Umbilical cord (tissue), 2 donors: ENCODE measurements around the gene KLHL22. TPM values are rescaled to one million over a fixed set of nuclear protein-coding genes. Genes with fewer than 3 reads are reported as not detected.
A peak's percentile ranks its signal among the peaks of the same experiment; 100 is the strongest.

Source experiments
- DNase-seq: peaks from one replicate; pipeline ENCODE4 v3.0.0-alpha.2; 2015; ENCODE audit warnings: low spot score
- total RNA-seq: library from RNA; depleted of rRNA; stranded (reverse); fragments of >200 nt; gene quantifications from one replicate; pipeline ENCODE4 v1.2.3, GENCODE V29; 2014; ENCODE audit warnings: low replicate concordance; ENCODE audit not compliant: insufficient read depth

KLHL22 gene
- total RNA-seq, 1 donor from 2014 or later = 57.5 TPM

DNA sequence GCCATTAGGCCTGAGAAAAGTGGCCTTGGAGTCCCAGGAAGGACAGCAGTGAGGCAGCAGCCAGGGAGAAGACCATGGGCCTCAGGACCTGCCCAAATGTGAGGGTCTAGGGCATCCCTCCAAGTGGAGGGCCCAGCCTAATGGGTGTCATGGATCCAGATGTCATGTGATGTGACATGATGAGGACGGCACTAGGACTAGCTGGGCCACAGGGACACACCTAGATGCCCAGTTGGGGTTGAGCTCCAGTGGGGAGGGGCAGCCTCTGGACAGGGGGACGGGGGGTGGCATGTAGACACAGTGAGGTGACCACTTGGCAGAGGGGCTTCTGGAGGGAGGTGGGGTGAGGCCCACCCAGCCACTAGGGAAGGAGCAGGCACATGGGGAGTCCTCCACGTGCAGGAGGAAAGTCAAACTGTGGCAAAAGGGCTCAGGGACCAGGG lies 63.3 kb downstream of the KLHL22 start:
- no peak for DNase-seq

DNA sequence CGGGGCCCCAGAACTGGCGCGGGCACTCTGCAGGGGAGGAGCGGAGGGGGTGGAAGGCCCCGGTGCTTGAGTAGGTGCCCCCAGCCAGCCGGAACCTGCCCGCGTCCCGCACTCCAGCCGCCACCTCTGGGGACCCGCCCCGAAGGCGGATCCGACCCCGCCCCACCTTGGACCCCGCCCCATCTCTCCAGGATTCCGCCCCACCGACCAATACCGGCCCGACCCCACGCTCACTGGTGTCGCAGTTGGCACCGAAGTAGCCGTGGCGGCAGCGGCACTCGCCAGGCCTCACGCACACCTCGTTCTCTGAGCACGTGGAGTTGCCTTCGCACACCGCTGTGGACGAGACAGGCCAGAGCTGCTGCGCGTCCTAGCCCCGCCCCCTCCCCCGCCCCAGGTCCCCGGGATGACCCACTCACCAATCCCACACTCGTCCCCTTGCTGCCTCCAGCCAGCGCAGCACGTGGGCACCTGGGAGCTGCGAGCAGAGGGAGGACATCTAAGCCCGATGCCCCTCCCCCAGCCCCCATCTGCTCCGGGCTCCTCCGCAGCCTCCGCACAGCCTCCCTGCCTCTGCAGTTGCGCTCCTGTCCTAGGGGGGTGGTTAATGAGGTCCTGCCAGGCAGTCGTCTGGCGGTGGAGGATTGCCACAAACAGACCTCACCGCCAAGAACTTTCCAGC lies 63.9 kb downstream of the KLHL22 start:
- DNase-seq = no peak

DNA sequence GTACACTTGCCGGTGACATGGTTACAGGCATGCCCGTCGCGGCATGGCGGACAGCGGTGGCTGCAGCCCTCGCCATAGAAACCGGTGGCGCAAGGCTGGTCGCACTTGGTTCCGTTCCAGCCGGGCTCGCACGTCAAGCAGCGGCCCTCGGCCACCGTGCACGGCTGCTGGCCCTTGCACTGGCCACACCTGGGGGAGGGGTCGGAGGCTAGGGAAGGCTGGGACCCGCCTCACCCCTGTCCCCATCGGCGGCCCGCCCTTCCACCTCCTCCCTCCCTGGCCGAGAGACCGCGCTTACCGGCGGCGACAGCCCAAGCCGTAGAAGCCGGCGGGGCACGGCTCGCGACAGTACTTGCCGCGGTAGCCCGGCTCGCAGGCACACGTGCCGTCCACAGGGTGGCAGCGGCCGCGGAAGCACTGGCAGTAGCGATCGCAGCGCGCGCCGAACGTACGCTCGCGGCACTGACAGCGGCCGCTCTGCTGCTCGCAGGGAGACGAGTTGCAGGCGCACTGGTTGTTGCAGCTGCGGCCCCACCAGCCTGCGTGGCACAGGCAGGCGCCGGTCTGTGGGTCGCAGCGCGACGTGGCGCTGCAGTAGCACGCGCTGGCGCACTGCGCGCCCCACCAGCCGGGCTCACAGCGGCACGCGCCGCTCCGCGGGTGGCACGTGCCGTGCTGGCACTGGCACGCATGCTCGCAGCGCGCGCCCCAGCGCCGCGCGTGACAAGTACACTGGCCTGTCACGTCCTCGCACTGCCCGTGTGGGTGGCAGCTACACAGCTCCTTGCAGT lies 64.7 kb downstream of the KLHL22 start:
- DNase-seq = peak; percentile 60

DNA sequence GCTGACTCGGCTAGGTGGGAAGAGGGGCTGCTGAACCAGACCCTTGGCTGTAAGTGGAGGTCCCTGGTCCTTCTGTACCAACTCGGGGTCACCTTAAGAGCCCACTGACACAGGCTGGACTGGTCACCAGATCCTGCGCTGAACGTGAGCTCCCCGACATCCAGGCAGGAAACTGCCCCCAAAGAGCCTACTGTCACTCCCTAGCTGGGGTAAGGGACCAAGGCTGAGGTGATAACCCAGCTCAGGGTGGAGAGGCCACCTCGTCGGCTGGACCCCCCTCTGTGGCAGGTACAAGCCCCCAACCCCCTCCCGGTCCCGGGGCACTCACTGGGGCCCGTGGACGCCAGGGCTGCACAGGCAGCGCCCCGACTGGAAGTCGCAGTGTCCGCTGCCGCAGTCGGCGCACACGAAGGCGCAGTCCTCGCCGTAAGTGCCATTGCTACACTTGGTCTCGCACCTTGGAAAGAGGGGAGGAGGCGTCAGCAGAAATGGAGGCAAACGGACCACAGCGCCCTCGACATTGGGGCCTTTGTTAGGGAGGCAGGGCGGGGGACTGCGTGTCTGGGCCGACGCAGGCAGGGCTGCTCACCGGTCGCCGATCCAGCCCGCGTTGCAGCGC lies 65.4 kb downstream of the KLHL22 start:
- no peak for DNase-seq

DNA sequence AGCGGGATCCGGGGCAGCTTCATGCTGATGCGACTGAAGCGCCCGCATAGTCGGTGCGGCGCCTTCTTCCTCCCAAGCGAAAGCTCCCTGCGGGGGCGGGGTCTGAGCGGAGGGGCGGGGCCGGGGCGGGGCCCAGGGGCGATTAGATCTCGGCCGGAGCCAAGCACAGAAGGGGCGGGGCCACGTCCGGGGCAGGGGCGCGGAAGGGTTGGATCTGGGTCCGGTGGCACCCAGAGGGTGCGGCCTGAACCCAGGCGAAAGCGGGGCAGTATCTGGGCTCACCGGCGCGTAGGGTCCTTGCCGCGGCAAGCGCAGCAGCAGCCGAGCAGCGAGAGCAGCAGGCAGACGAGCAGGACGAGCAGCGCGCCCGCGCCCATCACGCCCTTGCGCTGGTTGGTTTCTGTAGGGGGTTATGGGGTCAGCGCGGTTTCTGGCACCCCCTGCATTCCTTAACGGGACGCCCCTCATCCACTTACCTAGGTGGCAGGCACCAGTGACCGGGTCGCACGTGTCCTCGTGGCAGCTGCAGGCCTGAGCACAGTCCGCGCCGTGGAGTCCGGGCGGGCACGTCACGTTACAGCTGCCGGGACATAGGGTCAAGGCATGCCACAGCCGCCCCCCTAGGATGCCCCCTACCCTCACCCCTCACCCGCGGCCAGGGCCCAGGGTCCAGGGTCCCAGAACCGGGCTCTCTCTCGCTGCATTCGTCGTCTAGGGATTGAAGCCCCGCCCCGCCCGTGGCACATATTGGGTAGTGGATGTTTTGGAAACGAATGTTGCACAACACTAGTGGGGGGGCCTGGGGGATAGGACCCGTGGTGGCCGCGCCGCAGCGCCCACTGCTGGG lies 66.1 kb downstream of the KLHL22 start:
- DNase-seq = no peak

DNA sequence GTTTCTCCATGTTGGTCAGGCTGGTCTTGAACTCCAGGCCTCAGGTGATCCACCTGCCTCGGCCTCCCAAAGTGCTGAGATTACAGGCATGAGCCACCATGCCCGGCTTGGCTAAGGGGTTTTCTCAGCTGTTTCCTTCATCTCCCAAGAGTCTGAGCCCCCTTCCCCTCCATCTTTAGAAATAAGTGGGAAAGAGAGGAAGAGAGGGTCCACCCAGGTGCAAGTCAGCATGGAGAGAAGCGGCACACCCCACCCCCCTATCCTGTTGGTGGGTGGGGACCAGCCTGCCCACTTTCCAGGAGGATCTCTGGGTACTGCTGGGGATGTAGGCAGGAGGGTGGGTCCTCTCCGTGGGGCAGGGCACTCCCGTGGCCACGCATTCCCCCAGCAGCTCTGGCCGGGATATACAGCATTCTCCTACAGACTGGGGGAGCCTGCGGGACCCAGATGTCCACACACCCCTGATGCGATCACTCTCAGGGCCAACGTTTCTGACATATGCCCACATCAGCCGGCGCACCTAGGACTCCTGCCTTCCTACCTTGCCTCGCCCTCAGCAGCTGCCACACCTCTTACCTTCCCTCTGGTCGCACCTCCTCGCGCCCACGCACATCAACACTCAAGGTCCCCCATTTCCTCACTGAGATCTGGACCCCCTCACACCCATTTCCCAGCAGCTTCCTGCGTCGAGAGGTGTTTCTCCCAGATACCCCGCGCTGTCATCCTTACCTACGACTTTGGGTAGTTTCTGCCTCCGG lies 66.9 kb downstream of the KLHL22 start:
- DNase-seq = no peak

DNA sequence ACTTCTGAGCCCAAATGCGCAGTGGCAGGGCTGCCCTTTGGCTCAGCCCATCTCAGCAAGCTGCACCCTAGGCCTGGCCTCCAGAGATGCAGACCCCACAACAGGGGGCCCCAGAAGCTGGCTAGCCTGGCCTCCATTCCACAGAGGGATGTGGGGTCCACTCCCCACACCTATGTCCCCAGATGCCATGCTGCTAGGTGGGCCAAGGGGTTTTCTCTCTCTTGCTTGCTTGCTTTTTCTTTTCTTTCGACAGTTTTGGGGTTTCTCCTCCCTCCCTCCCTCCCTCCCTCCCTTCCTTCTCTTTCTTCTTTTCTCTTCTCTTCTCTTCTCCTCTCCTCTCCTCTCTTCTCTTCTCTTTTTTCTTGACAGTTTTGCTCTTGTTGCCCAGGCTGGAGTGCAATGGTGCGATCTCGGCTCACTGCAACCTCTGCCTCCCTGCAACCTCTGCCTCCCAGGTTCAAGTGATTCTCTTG lies 67.6 kb downstream of the KLHL22 start:
- DNase-seq = no peak

DNA sequence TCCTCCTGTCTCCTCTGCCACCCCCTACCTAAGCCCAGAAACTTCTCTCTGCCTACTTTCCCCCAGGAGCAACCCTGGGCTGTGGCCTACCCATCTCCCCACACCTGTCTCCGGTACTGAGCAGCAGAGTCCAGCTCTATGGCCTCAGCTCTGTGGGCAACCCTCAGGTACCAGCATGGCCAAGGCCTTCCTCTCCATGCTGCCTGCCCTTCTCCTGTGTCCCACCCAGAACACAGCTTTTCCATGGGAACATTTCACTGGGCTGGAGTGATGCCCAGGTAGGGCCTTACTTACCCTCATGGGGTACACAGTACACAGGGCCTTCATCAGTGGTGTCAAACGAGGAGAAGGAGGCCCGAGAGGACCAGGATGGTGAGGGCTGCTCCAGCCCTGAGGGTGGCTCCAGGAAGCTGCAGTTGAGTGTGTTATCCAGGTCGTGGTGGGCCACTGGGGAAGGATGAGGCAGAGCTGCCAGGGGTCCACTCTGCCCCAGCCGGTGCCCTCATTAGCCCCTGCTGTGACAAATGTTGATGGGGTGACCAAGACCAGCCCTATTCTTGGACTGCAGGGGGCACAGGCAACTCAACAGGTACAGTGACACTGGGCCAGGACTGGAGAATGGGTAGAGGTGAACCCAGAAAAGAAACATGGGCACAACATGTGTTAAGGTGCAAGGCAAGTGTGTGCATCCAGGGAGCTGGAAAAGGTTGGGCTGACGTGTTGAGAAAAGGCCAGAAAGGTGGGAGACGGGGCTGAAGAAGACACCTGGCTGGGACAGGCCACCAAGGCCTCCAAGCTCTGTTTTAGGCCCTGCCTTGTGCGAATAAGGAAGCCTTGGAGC lies 68.3 kb downstream of the KLHL22 start:
- DNase-seq = no peak

DNA sequence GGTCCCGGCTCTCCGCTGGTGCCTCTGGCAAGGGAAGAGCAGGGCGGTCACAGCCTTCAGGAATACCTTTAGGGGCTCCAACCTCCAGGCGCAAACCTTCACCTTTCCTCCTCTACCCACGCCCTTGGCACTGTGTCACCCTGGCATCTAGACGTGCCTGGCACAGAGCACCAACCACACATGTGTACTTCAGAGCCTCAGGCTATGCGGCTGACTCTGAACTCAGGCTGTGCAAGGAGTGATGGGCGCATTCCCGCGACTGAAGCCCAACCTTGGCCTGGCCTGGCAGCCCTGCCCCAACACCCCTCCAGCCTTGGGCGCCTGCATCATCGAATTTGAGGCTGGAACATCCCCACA lies 69.4 kb downstream of the KLHL22 start:
- no peak for DNase-seq

DNA sequence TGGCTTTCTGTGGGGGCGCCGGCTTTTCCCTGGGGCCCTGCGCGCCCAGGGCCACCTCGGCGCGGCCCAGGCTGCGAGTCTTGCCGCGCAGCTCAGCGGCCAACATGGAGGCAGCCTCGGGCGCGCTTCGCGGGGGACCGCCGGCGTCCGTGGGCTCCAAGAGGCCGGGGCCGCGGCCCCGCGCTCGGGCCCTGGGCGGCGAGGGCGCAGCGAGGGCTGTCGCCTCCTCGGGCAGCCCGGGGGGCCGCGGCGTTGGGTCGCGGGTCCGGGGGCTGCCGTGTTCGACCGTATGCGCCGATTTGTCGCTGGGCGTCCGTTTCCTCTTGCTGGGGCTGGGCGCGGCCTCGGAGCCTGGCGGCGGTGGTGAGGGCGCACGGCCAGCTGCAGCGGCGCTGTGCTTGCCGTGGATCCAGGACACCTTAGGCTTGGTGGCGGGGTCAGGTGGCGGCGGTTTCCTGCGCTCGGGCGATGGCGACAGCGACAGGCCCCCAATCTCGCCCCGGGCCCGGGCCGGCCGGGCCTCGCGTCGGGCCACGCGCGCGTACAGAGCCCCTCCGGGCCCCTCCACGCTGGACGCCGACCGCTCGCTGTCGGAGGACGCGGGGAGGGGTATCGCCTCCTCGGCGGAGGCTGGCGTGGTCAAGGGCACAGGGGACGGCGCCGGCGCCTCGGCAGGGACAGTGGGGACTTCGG lies 69.9 kb downstream of the KLHL22 start:
- DNase-seq = no peak

DNA sequence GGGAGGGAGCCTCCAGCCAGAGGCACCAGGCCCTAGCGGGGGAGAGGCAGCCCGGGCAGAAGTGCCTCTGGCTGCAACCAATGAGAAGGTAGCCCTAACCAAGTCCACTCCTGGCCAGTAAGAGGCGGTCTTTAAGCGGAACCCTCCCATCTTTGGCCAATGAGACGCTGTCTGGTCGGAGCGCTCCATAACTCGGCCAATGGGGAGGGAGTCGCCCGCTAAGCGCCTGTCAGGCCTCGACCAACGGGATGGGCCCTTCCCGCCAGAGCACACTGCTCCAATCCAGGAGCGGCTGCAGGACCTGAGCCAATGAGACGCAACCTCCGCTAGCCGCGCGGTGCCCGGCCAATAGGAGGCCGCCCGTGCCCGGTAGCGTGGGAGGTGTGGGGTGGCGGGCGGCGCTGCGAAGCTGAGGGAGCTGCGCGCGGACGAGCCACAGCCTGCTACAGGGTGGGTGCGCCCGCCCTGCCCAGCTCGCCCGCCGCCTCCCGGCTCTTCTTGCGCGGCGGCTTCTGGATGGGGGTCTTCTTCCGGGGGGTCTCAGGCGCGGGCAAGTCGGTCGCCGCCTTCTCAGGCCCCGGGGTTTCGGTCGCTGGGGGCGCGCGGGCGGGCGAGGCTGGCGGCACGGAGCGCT lies 70.5 kb downstream of the KLHL22 start:
- DNase-seq = no peak

DNA sequence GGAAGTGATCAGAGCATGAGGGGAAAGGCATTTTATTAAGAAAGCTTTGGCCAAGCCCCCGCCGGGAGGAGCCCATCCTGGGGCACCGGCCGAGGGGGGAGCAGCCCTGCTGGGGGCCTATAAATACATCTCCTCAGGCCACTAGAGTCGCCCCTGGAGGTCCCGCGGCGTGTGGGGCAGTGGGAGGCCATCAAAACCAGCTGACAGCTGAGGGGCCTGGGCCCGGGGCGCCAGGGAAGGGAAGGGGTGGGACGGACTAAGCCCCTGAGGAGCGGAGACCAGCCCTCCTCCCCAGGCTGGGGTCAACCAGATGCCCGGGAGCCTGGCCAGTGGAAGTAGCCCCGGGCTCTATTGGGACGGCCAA lies 71.0 kb downstream of the KLHL22 start:
- no peak for DNase-seq

DNA sequence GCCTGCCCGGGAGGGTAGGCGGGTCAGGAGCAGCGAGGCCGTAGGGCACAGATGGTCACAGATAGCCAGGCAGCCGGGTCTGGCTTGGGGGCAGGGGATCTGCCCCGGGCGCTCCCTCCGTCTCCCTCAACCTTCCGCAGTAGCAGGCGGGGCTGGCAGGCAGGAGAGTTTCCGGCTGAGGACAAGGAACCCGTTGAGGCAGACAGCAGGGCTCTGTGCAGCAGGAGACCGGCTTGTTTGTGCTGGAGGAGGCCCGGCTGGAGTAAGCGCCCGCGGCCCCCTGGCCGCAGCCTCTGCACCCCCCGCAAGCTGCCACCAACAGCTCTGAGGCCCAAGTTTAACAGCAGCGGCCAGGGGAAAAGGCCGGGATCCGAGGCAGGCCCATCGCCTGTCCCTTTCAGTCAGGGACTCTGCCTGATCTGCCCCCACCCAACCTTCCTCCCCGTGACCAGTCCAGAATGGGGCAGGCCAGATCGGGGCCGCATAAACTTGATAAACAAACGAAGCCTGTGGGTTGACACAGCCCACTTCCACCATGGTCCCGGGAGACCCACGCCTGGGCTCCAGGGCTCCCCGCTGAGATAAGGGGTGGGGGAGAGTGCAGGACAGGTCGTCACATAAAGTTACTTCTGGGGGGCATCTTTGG lies 71.6 kb downstream of the KLHL22 start:
- no peak for DNase-seq

DNA sequence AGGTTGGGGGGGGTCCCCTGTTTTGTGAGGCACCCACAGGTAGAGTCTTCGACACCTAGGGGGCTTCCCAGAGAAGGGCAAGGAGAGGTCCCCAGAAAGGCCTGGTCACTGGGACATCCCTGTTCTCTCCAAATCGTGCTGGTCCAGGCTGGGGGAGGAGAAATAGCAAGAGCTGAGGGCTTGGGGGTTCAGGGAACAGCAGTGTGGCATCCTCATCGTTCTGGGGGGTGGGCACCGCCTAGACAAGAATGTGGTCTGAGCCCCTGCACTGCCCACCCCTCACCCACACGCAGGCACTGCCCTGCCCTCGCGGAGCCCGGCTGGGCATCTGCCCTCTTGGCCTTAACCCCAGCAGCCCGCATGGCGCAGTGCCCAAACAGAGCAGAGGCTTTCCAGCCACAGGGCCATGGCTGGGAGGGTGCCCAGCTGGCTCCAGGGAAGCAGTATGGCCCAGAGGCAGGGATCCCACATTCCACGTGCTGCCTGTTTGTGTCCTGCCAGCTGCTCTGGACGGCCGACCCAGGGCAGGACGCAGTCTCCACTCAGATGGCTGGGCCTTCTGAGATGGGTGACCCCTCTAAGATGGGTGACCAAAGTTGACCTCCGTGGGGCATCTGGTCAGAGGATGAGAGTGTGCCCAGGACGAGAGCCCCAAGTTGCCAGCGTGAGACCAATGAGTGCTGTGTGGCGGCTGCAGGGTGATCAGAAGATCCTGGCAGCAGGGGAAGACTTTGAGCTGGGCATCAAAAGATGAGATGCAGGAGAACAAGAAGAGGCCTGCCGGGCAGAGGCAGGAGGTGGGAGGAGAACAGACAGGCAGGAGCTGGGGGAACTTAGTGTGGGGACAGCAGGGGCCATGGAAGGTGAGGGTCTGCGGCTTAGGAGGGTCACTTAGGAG lies 72.3 kb downstream of the KLHL22 start:
- peak; percentile 32 for DNase-seq

DNA sequence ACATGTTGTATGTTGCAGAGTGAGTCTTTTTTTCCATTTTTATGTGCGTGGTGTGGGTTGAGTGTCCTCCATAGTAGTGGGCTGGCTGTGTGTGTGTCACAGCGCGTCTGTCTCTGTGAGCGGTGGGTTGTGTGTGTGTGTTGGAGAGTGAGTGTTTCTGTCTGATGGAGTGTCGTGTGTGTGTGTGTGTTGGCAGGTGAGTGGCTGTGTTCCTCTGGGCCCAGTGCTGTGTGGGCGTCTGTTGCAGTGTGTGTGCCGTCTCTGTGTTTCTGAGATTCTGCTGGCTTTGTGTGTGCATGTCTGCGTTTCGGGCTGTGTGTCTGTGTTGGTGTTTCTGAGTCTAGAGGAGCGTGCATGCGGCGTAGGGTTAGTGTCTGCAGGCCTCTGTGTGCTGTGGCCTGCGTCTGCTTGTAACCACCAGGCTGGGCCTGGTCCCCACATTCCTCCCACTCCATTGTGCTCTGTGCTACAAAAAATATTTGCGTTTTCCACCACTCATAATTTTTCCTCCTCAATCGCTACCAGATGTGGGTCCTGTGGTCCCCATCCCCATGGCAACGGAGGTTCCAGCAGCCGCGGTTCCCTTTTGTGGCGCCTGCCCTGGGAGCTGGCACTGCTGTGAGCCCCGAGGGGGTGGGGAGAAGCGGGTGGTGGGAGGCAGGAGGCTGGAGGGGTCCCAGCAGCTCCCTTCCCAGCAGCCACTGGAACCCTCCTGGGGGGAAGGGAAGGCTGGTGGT lies 73.2 kb downstream of the KLHL22 start:
- DNase-seq = peak; percentile 52

DNA sequence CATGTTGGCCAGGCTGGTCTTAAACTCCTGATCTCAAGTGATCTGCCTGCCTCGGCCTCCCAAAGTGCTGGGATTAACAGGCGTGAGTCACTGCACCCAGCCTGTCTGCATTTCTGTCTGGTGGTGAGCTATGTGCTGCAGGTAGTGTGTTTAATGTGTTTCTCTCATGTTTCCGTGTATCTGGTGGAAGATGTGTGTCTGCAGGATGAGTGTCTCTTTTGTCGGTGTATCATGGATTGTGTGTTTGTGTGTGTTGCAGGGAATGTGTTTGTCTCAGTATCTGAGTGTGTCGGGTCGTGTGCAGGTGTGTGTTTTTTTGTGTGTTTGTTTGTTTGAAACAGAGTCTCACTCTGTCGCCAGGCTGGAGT lies 74.1 kb downstream of the KLHL22 start:
- no peak for DNase-seq
